ENCODE data around the gene DAB2IP. TPM values are rescaled to one million over a fixed set of nuclear protein-coding genes. Genes with fewer than 3 reads are reported as not detected.
"Not testable (repeated sequence)": the region's sequence is repeated elsewhere in the genome, so short reads cannot be mapped to it uniquely, and the experiment has no call there.

Gene DAB2IP
- total RNA-seq, 1 experiment from 2014 or later, result 46.7 TPM

- no peak for DNase-seq
- intact Hi-C loops (cut with micrococcal nuclease; ENCODE audit: unreplicated experiment), result loop anchor here (10.0 kb wide), 1 partner anchor 58 kb away; no protein-coding TSS in a partner anchor
- POLR2A ChIA-PET (ENCODE audit: unreplicated experiment), result no interaction called here
- TF ChIP-seq EZH2 (IDR thresholded peaks at IDR 0.05; ENCODE audit: low read depth) (no peak), CTCF (conservative IDR thresholded peaks at IDR 0.05) (no peak)
- no peaks in the 10 kb centered on the region for H4K20me1 ChIP-seq (ENCODE audit: insufficient read depth)
- no TSS peak for BruUV-seq (replicated peaks)
- H3K79me2 ChIP-seq (ENCODE audit: low read depth), result no peaks in the 10 kb centered on the region
- no peak overlapping the region for H3K27ac ChIP-seq
- H3K4me2 ChIP-seq, result no peak overlapping the region
- H3K4me1 ChIP-seq (replicated peaks; ENCODE audit: insufficient read depth), result no peaks in the 10 kb centered on the region
- no peak overlapping the region for H2AFZ ChIP-seq
- no peaks in the 10 kb centered on the region for H3K9me3 ChIP-seq (ENCODE audit: insufficient read depth, low read depth)
- no peak overlapping the region for H3K4me3 ChIP-seq
- 0 out of 2 replicates have a peak, but pooled peaks cover 4% of the 10 kb centered on the region for H3F3A ChIP-seq (ENCODE audit: insufficient read depth, low read depth)
- CTCF ChIA-PET, result no interaction called here
- H3K27me3 ChIP-seq (ENCODE audit: insufficient read depth, low read depth), result no peaks in the 10 kb centered on the region
- H3K9me2 ChIP-seq (ENCODE audit: insufficient read depth), result no peaks in the 10 kb centered on the region
- no peaks in the 10 kb centered on the region for H3K36me3 ChIP-seq (ENCODE audit: low read depth)
These were observed 135.6 kb downstream of the DAB2IP start for GRCh38 chr9:121786998-121787422.

- Histone ChIP-seq H3K4me1 (replicated peaks; ENCODE audit: insufficient read depth) (no peaks in the 10 kb centered on the region), H3K27me3 (ENCODE audit: insufficient read depth, low read depth) (no peaks in the 10 kb centered on the region), H3F3A (ENCODE audit: insufficient read depth, low read depth) (0 out of 2 replicates have a peak, but pooled peaks cover 4% of the 10 kb centered on the region), H3K4me2 (no peak overlapping the region), H2AFZ (no peak overlapping the region), H3K9me3 (ENCODE audit: insufficient read depth, low read depth) (no peaks in the 10 kb centered on the region), H3K36me3 (ENCODE audit: low read depth) (no peaks in the 10 kb centered on the region), H3K79me2 (ENCODE audit: low read depth) (no peaks in the 10 kb centered on the region), H3K27ac (no peak overlapping the region), H4K20me1 (ENCODE audit: insufficient read depth) (no peaks in the 10 kb centered on the region), H3K4me3 (no peak overlapping the region), H3K9me2 (ENCODE audit: insufficient read depth) (no peaks in the 10 kb centered on the region)
- ChIA-PET POLR2A (ENCODE audit: unreplicated experiment) (no interaction called here), CTCF (no interaction called here)
- intact Hi-C loops (cut with micrococcal nuclease; ENCODE audit: unreplicated experiment), result loop anchor here (10.0 kb wide), 1 partner anchor 56 kb away; no protein-coding TSS in a partner anchor
- BruUV-seq (replicated peaks), result no TSS peak
- no peak for DNase-seq
- no peak for TF ChIP-seq CTCF (conservative IDR thresholded peaks at IDR 0.05)
- TF ChIP-seq EZH2 (IDR thresholded peaks at IDR 0.05; ENCODE audit: low read depth), result no peak
These were observed 137.4 kb downstream of the DAB2IP start for GRCh38 chr9:121788686-121789366.

GRCh38 chr9:121790841-121791240, 139.4 kb downstream of the DAB2IP start:
- Histone ChIP-seq H3K36me3 (ENCODE audit: low read depth) (no peaks in the 10 kb centered on the region), H3K27me3 (ENCODE audit: insufficient read depth, low read depth) (no peaks in the 10 kb centered on the region), H2AFZ (no peak overlapping the region), H3K4me3 (no peak overlapping the region), H3K27ac (no peak overlapping the region), H3K4me2 (no peak overlapping the region), H3F3A (ENCODE audit: insufficient read depth, low read depth) (0 out of 2 replicates have a peak, but pooled peaks cover 4% of the 10 kb centered on the region), H3K9me2 (ENCODE audit: insufficient read depth) (no peaks in the 10 kb centered on the region), H3K9me3 (ENCODE audit: insufficient read depth, low read depth) (no peaks in the 10 kb centered on the region), H3K79me2 (ENCODE audit: low read depth) (no peaks in the 10 kb centered on the region), H4K20me1 (ENCODE audit: insufficient read depth) (no peaks in the 10 kb centered on the region), H3K4me1 (replicated peaks; ENCODE audit: insufficient read depth) (no peaks in the 10 kb centered on the region)
- TF ChIP-seq EZH2 (IDR thresholded peaks at IDR 0.05; ENCODE audit: low read depth), result no peak
- no peak for TF ChIP-seq CTCF (conservative IDR thresholded peaks at IDR 0.05)
- ChIA-PET POLR2A (ENCODE audit: unreplicated experiment) (no interaction called here), CTCF (no interaction called here)
- BruUV-seq (replicated peaks), result no TSS peak
- no peak for DNase-seq
- intact Hi-C loops (cut with micrococcal nuclease; ENCODE audit: unreplicated experiment), result no loop called here

- H3K4me2 ChIP-seq; H3F3A ChIP-seq (ENCODE audit: insufficient read depth, low read depth); H3K9me3 ChIP-seq (ENCODE audit: insufficient read depth, low read depth); H3K4me1 ChIP-seq (replicated peaks; ENCODE audit: insufficient read depth); H3K27ac ChIP-seq; H3K36me3 ChIP-seq (ENCODE audit: low read depth); intact Hi-C loops (cut with micrococcal nuclease; ENCODE audit: unreplicated experiment); H3K27me3 ChIP-seq (ENCODE audit: insufficient read depth, low read depth); DNase-seq; H4K20me1 ChIP-seq (ENCODE audit: insufficient read depth); H3K79me2 ChIP-seq (ENCODE audit: low read depth); BruUV-seq (replicated peaks); POLR2A ChIA-PET (ENCODE audit: unreplicated experiment); H3K9me2 ChIP-seq (ENCODE audit: insufficient read depth); H2AFZ ChIP-seq; H3K4me3 ChIP-seq; CTCF ChIA-PET: not testable (repeated sequence)
These were observed 141.0 kb downstream of the DAB2IP start for GRCh38 chr9:121792476-121792875.

GRCh38 chr9:121794334-121794733, 142.9 kb downstream of the DAB2IP start:
- intact Hi-C loops (cut with micrococcal nuclease; ENCODE audit: unreplicated experiment); H3K4me3 ChIP-seq; H3K4me1 ChIP-seq (replicated peaks; ENCODE audit: insufficient read depth); H3K36me3 ChIP-seq (ENCODE audit: low read depth); H3K4me2 ChIP-seq; H3K9me2 ChIP-seq (ENCODE audit: insufficient read depth); CTCF ChIA-PET; H2AFZ ChIP-seq; BruUV-seq (replicated peaks); H3K27ac ChIP-seq; POLR2A ChIA-PET (ENCODE audit: unreplicated experiment); H4K20me1 ChIP-seq (ENCODE audit: insufficient read depth); H3K27me3 ChIP-seq (ENCODE audit: insufficient read depth, low read depth); H3K9me3 ChIP-seq (ENCODE audit: insufficient read depth, low read depth); H3K79me2 ChIP-seq (ENCODE audit: low read depth); DNase-seq; H3F3A ChIP-seq (ENCODE audit: insufficient read depth, low read depth): not testable (repeated sequence)

Measured in PC-9 (cell line).